ENCODE results near the gene RAET1G.

- no peak for TF ChIP-seq YY1 (IDR thresholded peaks at IDR 0.05; ENCODE audit: insufficient read depth, insufficient read length)
- TF ChIP-seq ZNF274 (IDR thresholded peaks at IDR 0.05; ENCODE audit: low read depth, low read length), result no peak
Measured at GRCh38 chr6:149921361-149921760, 1.6 kb downstream of the RAET1G start.
